Prostate gland (tissue), 2 donors: ENCODE data around the gene CUL3.

Source experiments
- POLR2A ChIP-seq: fragments of 450-650 bp; IDR thresholded peaks from one replicate; pipeline ENCODE4 v1.6.1; 2016; ENCODE audit warnings: antibody characterized with exemption, mild to moderate bottlenecking
- POLR2AphosphoS5 ChIP-seq: sonication (generic); formaldehyde crosslinking; IDR thresholded peaks from one replicate; pipeline ENCODE4 v1.6.1; 2017; ENCODE audit warnings: antibody characterized with exemption
- TF ChIP-seq, protein P1 (sequence below), 4 experiments: fragments of 200-600 bp in 2 of 4; fragments of 450-650 bp in 2 of 4; sonication (generic) in 2 of 4; IDR thresholded peaks; 1 replicate in 3 of 4; 2 replicates in 1 of 4; pipeline ENCODE4 v1.5.1; 2016 to 2019; ENCODE audit warnings: antibody characterized with exemption in 4 of 4, mild to moderate bottlenecking in 2 of 4, moderate library complexity in 2 of 4

GRCh38 chr2:224565452-224566035 is 19.6 kb downstream of the CUL3 start:
- TF ChIP-seq, protein P1, sequence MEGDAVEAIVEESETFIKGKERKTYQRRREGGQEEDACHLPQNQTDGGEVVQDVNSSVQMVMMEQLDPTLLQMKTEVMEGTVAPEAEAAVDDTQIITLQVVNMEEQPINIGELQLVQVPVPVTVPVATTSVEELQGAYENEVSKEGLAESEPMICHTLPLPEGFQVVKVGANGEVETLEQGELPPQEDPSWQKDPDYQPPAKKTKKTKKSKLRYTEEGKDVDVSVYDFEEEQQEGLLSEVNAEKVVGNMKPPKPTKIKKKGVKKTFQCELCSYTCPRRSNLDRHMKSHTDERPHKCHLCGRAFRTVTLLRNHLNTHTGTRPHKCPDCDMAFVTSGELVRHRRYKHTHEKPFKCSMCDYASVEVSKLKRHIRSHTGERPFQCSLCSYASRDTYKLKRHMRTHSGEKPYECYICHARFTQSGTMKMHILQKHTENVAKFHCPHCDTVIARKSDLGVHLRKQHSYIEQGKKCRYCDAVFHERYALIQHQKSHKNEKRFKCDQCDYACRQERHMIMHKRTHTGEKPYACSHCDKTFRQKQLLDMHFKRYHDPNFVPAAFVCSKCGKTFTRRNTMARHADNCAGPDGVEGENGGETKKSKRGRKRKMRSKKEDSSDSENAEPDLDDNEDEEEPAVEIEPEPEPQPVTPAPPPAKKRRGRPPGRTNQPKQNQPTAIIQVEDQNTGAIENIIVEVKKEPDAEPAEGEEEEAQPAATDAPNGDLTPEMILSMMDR (IDR thresholded peaks at IDR 0.05): no peak
- TF ChIP-seq POLR2A (no peak), POLR2AphosphoS5 (no peak)
